Natural killer cell (primary cell): Measurements from ENCODE around the gene CCDC63. TPM values are rescaled to one million over a fixed set of nuclear protein-coding genes. Genes with fewer than 3 reads are reported as not detected.

Experiments used
- ATAC-seq, 3 donors: fragments of 150-1000 bp in 2 of 3; fragments of 200-7000 bp in 1 of 3; cut with Tn5 transposase; 1 replicate in 1 of 3; 2 replicates in 2 of 3; pipeline ENCODE4 v1.10.0; 2021; ENCODE audit warnings: mild to moderate bottlenecking in 2 of 3, moderate library complexity in 2 of 3
- DNase-seq, 2 donors: peaks; one replicate each; pipeline versions ENCODE4 v3.0.0 to v3.0.0-alpha.2; 2013 to 2021; ENCODE audit warnings: mixed read lengths in 1 of 2
- H3K27ac ChIP-seq: one replicate; pipeline ENCODE4 v1.5.1; 2013; ENCODE audit warnings: mild to moderate bottlenecking, low read length
- H3K27me3 ChIP-seq: one replicate; pipeline ENCODE4 v1.6.1; 2013; ENCODE audit warnings: low read length; ENCODE audit not compliant: control insufficient read depth, insufficient read depth
- H3K36me3 ChIP-seq: one replicate; pipeline ENCODE4 v1.6.1; 2013; ENCODE audit warnings: low read length; ENCODE audit not compliant: control insufficient read depth, insufficient read depth
- H3K4me1 ChIP-seq: one replicate; pipeline ENCODE4 v1.6.1; 2013; ENCODE audit warnings: low read length; ENCODE audit not compliant: control insufficient read depth, insufficient read depth
- H3K4me3 ChIP-seq: one replicate; pipeline ENCODE4 v1.5.1; 2013; ENCODE audit warnings: low read length
- H3K9me3 ChIP-seq: one replicate; pipeline ENCODE4 v1.6.1; 2013; ENCODE audit warnings: low read length; ENCODE audit not compliant: control insufficient read depth, insufficient read depth
- H3K27ac Mint-ChIP-seq, 2 donors: one replicate each; pipeline ENCODE4 v1.8.0; 2022; ENCODE audit warnings: mild to moderate bottlenecking in 2 of 2, mixed read lengths in 2 of 2, moderate library complexity in 1 of 2
- H3K27me3 Mint-ChIP-seq, 2 donors: one replicate each; pipeline ENCODE4 v1.8.0; 2022; ENCODE audit warnings: low read depth in 2 of 2, mixed read lengths in 2 of 2
- H3K36me3 Mint-ChIP-seq: one replicate; pipeline ENCODE4 v1.8.0; 2022; ENCODE audit warnings: mixed read lengths
- H3K4me1 Mint-ChIP-seq, 2 donors: one replicate each; pipeline ENCODE4 v1.8.0; 2022; ENCODE audit warnings: mixed read lengths in 2 of 2
- H3K4me3 Mint-ChIP-seq: one replicate; pipeline ENCODE4 v1.8.0; 2022; ENCODE audit warnings: mild to moderate bottlenecking, moderate library complexity, mixed read lengths
- H3K9me3 Mint-ChIP-seq, 2 donors: one replicate each; pipeline ENCODE4 v1.8.0; 2022; ENCODE audit warnings: mixed read lengths in 2 of 2
- WGBS: methylation state at CpG from one replicate; pipeline ENCODE4 v1.1.7; 2013; ENCODE audit warnings: missing lambda C conversion rate; ENCODE audit not compliant: insufficient coverage; 5-methylcytosine and 5-hydroxymethylcytosine counted together
- intact Hi-C: fragments of 100-400 bp; cut with micrococcal nuclease; formaldehyde crosslinking; loops from one replicate; pipeline ENCODE4 v1.14.2; 2022
- total RNA-seq, 4 donors: library from RNA; stranded (reverse); fragments of 120-200 nt in 1 of 4; gene quantifications; one replicate each; pipeline versions ENCODE4 v1.2.3 to v1.2.4, GENCODE V29; 2013 to 2022
- TF ChIP-seq, protein P1 (sequence below): fragments of 200-600 bp; IDR thresholded peaks from one replicate; pipeline ENCODE4 v1.8.0; 2022; ENCODE audit warnings: antibody characterized with exemption

CCDC63 gene
- total RNA-seq, 3 donors from 2014 or later (not counting 1 experiment from before 2014, with no cell fraction given): not detected

DNA sequence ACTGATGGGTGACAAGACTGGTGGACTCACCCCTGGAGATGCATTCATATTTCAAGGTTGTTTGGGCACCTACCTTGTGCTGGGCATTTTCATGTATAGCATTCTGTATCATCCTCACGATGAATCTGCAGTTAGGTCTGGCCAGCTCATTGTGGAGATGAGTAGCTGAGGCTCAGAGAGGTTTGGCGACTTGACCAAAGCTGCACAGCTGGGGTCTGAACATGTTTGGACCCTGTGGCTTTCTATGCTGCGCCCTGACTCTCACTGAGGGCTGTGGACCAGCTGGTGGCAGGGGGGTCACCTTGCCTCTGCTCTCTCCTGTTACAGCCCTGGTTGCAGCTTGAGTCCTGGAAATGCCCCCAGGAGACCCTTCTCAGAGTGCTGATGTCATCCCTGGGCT, 24.9 kb upstream of the CCDC63 start:
- H3K4me1 ChIP-seq: peaks cover 4% of the 10 kb centered on the region
- TF ChIP-seq, protein P1, sequence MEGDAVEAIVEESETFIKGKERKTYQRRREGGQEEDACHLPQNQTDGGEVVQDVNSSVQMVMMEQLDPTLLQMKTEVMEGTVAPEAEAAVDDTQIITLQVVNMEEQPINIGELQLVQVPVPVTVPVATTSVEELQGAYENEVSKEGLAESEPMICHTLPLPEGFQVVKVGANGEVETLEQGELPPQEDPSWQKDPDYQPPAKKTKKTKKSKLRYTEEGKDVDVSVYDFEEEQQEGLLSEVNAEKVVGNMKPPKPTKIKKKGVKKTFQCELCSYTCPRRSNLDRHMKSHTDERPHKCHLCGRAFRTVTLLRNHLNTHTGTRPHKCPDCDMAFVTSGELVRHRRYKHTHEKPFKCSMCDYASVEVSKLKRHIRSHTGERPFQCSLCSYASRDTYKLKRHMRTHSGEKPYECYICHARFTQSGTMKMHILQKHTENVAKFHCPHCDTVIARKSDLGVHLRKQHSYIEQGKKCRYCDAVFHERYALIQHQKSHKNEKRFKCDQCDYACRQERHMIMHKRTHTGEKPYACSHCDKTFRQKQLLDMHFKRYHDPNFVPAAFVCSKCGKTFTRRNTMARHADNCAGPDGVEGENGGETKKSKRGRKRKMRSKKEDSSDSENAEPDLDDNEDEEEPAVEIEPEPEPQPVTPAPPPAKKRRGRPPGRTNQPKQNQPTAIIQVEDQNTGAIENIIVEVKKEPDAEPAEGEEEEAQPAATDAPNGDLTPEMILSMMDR: no peak
- DNase-seq: no peak
- no peak overlapping the region for H3K27ac ChIP-seq
- H3K4me3 ChIP-seq: no peak overlapping the region
- no peaks in the 10 kb centered on the region for H3K4me1 Mint-ChIP-seq
- H3K27me3 Mint-ChIP-seq: peaks cover 0 to 5% of the 10 kb centered on the region in 2 donors
- no peak overlapping the region for H3K4me3 Mint-ChIP-seq
- H3K36me3 ChIP-seq: no peaks in the 10 kb centered on the region
- intact Hi-C loops: no loop called here
- H3K27me3 ChIP-seq: no peaks in the 10 kb centered on the region
- no peaks in the 10 kb centered on the region for H3K36me3 Mint-ChIP-seq
- H3K9me3 ChIP-seq: no peaks in the 10 kb centered on the region
- no peaks in the 10 kb centered on the region for H3K9me3 Mint-ChIP-seq
- WGBS: 91% methylated on average over 3 of the region's 3 CpGs
- H3K27ac Mint-ChIP-seq: no peak overlapping the region
- ATAC-seq: no peak

- no peaks in the 10 kb centered on the region for H3K9me3 ChIP-seq
- ATAC-seq: no peak
- WGBS: 84% methylated on average over 10 of the region's 10 CpGs
- Mint-ChIP-seq H3K27ac (no peak overlapping the region), H3K27me3 (peaks cover 0 to 5% of the 10 kb centered on the region in 2 donors), H3K4me1 (no peaks in the 10 kb centered on the region), H3K9me3 (no peaks in the 10 kb centered on the region), H3K36me3 (no peaks in the 10 kb centered on the region), H3K4me3 (no peak overlapping the region)
- DNase-seq: no peak
- no peaks in the 10 kb centered on the region for H3K36me3 ChIP-seq
- no peak overlapping the region for H3K27ac ChIP-seq
- peaks cover 6% of the 10 kb centered on the region for H3K4me1 ChIP-seq
- H3K27me3 ChIP-seq: no peaks in the 10 kb centered on the region
- intact Hi-C loops: no loop called here
- TF ChIP-seq, protein P1: no peak
- no peak overlapping the region for H3K4me3 ChIP-seq
These were observed 23.9 kb upstream of the CCDC63 start for GRCh38 chr12:110822821-110823415.

GRCh38 chr12:110824342-110824741, 22.4 kb upstream of the CCDC63 start:
- Histone ChIP-seq H3K27ac (no peak overlapping the region), H3K36me3 (no peaks in the 10 kb centered on the region), H3K27me3 (no peaks in the 10 kb centered on the region), H3K4me1 (peaks cover 6% of the 10 kb centered on the region), H3K4me3 (no peak overlapping the region), H3K9me3 (no peaks in the 10 kb centered on the region)
- DNase-seq (no peak), ATAC-seq (no peak)
- intact Hi-C loops: no loop called here
- no peaks in the 10 kb centered on the region for H3K36me3 Mint-ChIP-seq
- H3K27ac Mint-ChIP-seq: no peak overlapping the region
- H3K27me3 Mint-ChIP-seq: peaks cover 0 to 8% of the 10 kb centered on the region in 2 donors
- WGBS: 84% methylated on average over 2 of the region's 2 CpGs
- no peak overlapping the region for H3K4me3 Mint-ChIP-seq
- H3K9me3 Mint-ChIP-seq: no peaks in the 10 kb centered on the region
- TF ChIP-seq, protein P1: no peak
- no peaks in the 10 kb centered on the region for H3K4me1 Mint-ChIP-seq

DNA sequence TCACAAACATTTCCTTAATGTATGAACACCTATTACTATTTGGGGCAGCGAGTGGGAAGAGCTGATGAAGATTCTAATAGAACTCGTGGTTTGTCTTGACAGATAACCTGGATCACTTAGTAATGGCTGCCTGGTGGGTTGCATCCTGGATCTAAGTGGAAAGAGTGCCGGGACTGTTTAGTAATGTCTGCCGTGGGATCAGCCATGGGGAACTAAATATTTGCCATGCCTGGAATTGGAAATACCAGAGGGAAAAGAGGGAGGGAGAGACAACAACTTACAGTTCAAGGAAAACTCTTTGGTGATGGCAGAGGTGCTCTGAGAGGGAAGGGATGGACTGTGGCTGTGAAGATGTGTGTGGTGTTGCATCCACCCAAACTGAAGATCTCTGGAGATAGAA, 21.3 kb upstream of the CCDC63 start:
- Histone ChIP-seq H3K27me3 (no peaks in the 10 kb centered on the region), H3K27ac (no peak overlapping the region), H3K36me3 (no peaks in the 10 kb centered on the region), H3K4me3 (no peak overlapping the region), H3K9me3 (no peaks in the 10 kb centered on the region), H3K4me1 (peaks cover 6% of the 10 kb centered on the region)
- intact Hi-C loops: loop anchor here (5.0 kb wide), 1 partner anchor 358 kb away; the partner anchor contains the start of genes FAM216A and GPN3
- TF ChIP-seq, protein P1: no peak
- 93% methylated on average over 4 of the region's 4 CpGs for WGBS
- Mint-ChIP-seq H3K27ac (no peak overlapping the region), H3K36me3 (no peaks in the 10 kb centered on the region), H3K4me3 (no peak overlapping the region), H3K9me3 (no peaks in the 10 kb centered on the region), H3K27me3 (peaks cover 0 to 6% of the 10 kb centered on the region in 2 donors), H3K4me1 (no peaks in the 10 kb centered on the region)
- ATAC-seq: no peak
- no peak for DNase-seq
